Spinal cord (tissue), 10 donors: Measurements from ENCODE around the gene RAD51AP2. TPM values are rescaled to one million over a fixed set of nuclear protein-coding genes. Genes with fewer than 3 reads are reported as not detected.
A peak's percentile ranks its signal among the peaks of the same experiment; 100 is the strongest.
"Not testable (repeated sequence)": the region's sequence is repeated elsewhere in the genome, so short reads cannot be mapped to it uniquely, and the experiment has no call there.

Source experiments
- DNase-seq, 6 donors: peaks; one replicate each; pipeline versions ENCODE4 v3.0.0 to v3.0.0-alpha.2; 2013 to 2015; ENCODE audit warnings: low spot score in 6 of 6, low read depth in 4 of 6
- H3K27ac ChIP-seq: one replicate; pipeline ENCODE4 v1.5.1; 2013; ENCODE audit warnings: low read depth, low read length, control low read depth
- H3K27me3 ChIP-seq: one replicate; pipeline ENCODE4 v1.6.1; 2013; ENCODE audit warnings: low read length; ENCODE audit not compliant: control insufficient read depth, insufficient read depth
- H3K36me3 ChIP-seq: one replicate; pipeline ENCODE4 v1.6.1; 2013; ENCODE audit warnings: low read length; ENCODE audit not compliant: control insufficient read depth, insufficient read depth
- H3K4me1 ChIP-seq: one replicate; pipeline ENCODE4 v1.6.1; 2013; ENCODE audit warnings: low read length; ENCODE audit not compliant: control insufficient read depth, insufficient read depth
- H3K4me3 ChIP-seq: one replicate; pipeline ENCODE4 v1.5.1; 2013; ENCODE audit warnings: low read depth, low read length, control low read depth
- H3K9me3 ChIP-seq: one replicate; pipeline ENCODE4 v1.6.1; 2013; ENCODE audit warnings: low read length; ENCODE audit not compliant: control insufficient read depth, insufficient read depth
- WGBS: methylation state at CpG from one replicate; pipeline ENCODE4 v1.1.5; 2013; ENCODE audit warnings: missing lambda C conversion rate; ENCODE audit not compliant: insufficient coverage; 5-methylcytosine and 5-hydroxymethylcytosine counted together
- polyA plus RNA-seq, 2 donors: library from polyadenylated mRNA; unstranded; fragments of 120-200 nt; gene quantifications; one replicate each; pipeline ENCODE4 v1.2.1, GENCODE V29; 2013; ENCODE audit not compliant: insufficient read length in 2 of 2
- total RNA-seq, 2 donors: library from RNA; depleted of rRNA in 1 of 2; stranded (reverse); fragments of 120-200 nt in 1 of 2; fragments of >200 nt in 1 of 2; gene quantifications; one replicate each; pipeline versions ENCODE4 v1.2.3 to v1.2.4, GENCODE V29; 2013 to 2014
- donor health status: healthy.

RAD51AP2 gene
- total and polyA plus RNA-seq, 4 donors = 0.22 to 1.1 (median 0.72) TPM

DNA sequence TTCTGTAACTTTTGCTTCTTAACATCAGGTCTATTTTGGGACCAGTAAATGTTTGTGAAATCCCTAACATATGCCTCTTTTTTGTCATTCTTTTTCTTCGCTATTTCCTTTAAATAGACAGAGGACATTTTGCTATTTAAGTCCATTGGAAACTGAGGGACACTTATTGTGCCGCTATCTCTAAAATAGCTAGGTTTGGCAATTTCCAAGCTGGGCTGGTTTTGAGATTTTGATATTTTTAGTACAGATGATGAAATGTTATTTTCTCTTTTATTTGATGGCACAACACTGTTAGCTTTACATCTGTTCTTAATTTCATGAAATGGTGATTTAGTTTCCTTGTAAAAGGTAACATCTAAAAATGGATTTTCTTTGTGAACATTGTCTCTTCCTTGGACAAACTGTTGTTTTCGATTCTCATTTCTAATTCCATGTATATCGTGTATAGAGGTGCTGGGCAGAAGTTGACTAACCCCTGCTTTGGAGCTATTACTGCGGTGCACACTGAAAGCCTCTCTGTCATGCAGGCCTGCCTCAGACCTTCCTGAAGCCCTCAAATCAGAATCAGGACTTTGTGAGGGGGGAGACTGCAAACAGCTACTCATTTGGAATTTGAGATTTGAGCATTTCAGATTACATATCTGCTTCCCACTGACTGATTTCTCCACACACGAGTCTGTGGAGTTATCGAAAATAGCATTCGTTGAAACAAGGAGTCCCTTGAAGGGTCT, 594 bp downstream of the RAD51AP2 start:
- Histone ChIP-seq H3K36me3 (no peaks in the 10 kb centered on the region), H3K27ac (peak overlapping the region; percentile 71), H3K4me3 (peak overlapping the region; percentile 56), H3K4me1 (no peaks in the 10 kb centered on the region), H3K9me3 (no peaks in the 10 kb centered on the region), H3K27me3 (no peaks in the 10 kb centered on the region)
- DNase-seq = peak in 1 of 6 donors; percentile 26
- 100% methylated on average over 1 of the region's 8 CpGs for WGBS

DNA sequence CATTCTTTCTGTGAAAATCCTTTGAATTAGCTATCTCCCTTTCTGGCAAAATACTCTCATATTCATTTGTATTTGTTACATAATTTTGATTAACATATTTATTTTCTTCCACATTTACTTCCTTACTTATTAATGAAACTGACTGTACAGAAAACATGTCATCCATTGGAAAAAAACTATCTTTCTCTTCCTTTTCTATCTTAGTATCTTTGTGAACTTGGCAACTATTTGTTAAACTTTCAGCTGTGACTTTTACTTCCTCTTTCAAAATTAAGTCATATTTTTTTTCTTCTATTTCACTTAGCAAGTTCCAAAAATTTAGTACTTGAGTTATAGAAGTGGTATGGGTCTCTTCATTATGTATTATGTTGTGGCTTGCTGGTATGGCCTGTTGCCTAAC, 2.6 kb downstream of the RAD51AP2 start:
- no peaks in the 10 kb centered on the region for H3K27me3 ChIP-seq
- H3K4me3 ChIP-seq = no peak overlapping the region
- H3K4me1 ChIP-seq = no peaks in the 10 kb centered on the region
- no peak for DNase-seq
- H3K36me3 ChIP-seq = no peaks in the 10 kb centered on the region
- no peaks in the 10 kb centered on the region for H3K9me3 ChIP-seq
- H3K27ac ChIP-seq = no peak overlapping the region

DNA sequence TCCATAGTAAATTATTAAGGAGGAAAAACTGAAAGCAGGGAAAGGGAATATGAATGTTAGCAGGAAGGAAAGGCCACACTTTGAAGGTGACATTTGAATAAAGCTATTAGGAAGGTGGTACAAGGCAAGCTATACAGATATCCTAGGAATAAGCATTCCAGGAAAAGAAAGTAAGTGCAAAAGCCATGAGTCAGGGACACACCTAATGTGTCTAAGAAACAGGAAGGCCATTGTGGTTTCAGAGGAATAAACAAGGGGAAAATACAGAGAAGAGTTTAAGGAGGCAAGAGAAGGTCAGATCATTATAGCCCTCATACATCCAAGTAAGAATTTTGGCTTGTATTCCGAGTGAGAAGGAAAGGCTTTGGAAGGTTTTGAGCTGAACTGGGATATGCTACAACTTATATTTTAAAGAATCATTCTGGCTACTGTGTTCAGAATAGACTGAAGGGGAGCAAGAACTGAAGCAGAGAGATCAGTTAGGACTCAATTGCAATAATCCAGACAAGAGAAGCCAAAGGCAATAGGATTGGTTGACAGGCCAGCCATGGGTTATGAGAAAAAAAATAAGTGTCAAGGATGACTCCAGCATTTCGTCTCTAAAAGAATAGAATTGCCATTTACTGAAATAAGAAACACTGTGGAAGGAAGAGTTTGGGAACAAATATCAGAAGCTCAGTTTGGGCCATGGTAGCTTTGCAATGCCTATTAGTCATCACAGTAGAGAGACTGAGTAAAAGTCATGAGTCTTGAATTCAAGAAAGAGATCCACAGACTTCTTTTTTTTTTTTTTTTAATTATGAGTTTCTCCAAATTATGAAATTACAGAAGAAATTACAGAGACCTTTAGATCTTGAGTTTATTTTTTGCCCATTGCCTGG, 11.3 kb downstream of the RAD51AP2 start:
- no peaks in the 10 kb centered on the region for H3K4me1 ChIP-seq
- no peaks in the 10 kb centered on the region for H3K36me3 ChIP-seq
- H3K27me3 ChIP-seq = no peaks in the 10 kb centered on the region
- no CpG with 5 or more reads among the region's 2 CpGs for WGBS
- no peak overlapping the region for H3K27ac ChIP-seq
- no peaks in the 10 kb centered on the region for H3K9me3 ChIP-seq
- DNase-seq = no peak
- no peak overlapping the region for H3K4me3 ChIP-seq

DNA sequence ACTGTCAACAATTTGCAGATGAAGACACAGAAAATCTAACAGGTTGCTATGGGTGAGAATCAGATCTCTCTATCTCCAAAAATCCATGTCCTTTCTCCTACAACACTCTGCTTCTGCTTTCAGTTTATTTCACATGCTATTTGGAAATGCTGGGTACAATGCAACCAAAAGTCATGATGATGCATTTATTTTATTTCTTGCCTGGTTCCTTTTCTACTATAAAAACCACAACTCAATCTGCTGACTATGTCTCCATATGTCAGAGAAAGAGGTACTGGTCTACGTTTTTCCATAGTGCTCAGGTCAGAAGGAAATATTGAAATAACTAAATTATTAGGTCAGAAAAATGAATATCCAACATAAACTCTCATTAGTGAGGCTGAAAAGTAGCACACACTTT, 20.5 kb downstream of the RAD51AP2 start:
- no peaks in the 10 kb centered on the region for H3K4me1 ChIP-seq
- no peaks in the 10 kb centered on the region for H3K9me3 ChIP-seq
- H3K27ac ChIP-seq = no peak overlapping the region
- no peak overlapping the region for H3K4me3 ChIP-seq
- no CpG with 5 or more reads among the region's 1 CpG for WGBS
- H3K36me3 ChIP-seq = no peaks in the 10 kb centered on the region
- H3K27me3 ChIP-seq = no peaks in the 10 kb centered on the region
- DNase-seq = no peak

DNA sequence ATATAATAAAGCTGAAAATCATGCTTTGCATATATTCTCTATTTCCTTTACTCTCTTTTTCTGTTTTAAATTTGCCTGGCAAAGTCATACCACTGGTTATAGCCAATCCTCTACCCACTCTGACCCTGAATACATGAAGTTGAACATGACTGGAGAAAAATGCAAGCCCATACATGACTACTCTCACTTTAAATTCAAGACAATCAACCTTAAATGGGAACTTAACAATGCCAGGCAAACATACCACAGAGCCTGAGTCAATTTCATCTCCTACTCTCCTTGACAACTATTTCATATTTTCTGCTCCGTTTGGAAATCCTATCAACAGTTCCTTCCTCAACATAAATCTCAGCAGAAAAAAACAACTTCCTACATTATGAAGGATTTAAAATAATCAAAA, 22.6 kb downstream of the RAD51AP2 start:
- Histone ChIP-seq H3K4me1 (no peaks in the 10 kb centered on the region), H3K36me3 (no peaks in the 10 kb centered on the region), H3K4me3 (no peak overlapping the region)

DNA sequence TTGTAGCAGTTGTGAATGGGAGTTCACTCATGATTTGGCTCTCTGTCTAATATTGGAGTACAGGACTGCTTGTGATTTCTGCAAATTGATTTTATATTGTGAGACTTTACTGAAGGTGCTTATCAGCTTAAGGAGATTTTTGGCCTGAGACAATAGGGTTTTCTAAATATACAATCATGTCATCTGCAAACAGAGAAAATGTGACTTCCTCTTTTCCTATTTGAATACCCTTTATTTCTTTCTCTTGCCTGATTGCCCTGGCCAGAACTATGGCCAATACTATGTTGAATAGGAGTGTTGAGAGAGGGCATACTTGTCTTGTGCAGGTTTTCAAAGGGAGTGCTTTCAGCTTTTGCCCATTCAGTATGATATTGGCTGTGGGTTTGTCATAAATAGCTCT, 28.1 kb downstream of the RAD51AP2 start:
- not testable (repeated sequence) for H3K36me3 ChIP-seq, H3K27me3 ChIP-seq, DNase-seq, H3K4me1 ChIP-seq, H3K27ac ChIP-seq, H3K9me3 ChIP-seq, H3K4me3 ChIP-seq

More for the DNA sequence above, 22.6 kb downstream of the RAD51AP2 start:
- 100% methylated on average over 1 of the region's 1 CpG for WGBS
- Histone ChIP-seq H3K27ac (no peak overlapping the region), H3K9me3 (no peaks in the 10 kb centered on the region), H3K27me3 (no peaks in the 10 kb centered on the region)
- DNase-seq = no peak

DNA sequence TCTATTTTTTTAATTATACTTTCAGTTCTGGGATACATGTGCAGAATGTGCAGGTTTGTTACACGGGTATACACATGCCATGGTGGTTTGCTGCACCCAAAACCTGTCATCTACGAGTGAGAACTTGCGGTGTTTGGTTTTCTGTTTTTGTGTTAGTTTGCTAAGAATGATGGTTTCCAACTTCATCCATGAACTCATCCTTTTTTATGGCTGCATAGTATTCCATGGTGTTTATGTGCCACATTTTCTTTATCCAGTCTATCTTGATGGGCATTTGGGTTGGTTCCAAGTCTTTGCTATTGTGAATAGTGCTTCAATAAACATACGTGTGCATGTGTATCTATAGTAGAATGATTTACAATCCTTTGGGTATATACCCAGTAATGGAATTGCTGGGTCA, 29.6 kb downstream of the RAD51AP2 start:
- not testable (repeated sequence) for H3K4me3 ChIP-seq, H3K27me3 ChIP-seq, H3K9me3 ChIP-seq, H3K4me1 ChIP-seq, DNase-seq, H3K27ac ChIP-seq, H3K36me3 ChIP-seq
- 100% methylated on average over 3 of the region's 4 CpGs for whole genome bisulfite sequencing

DNA sequence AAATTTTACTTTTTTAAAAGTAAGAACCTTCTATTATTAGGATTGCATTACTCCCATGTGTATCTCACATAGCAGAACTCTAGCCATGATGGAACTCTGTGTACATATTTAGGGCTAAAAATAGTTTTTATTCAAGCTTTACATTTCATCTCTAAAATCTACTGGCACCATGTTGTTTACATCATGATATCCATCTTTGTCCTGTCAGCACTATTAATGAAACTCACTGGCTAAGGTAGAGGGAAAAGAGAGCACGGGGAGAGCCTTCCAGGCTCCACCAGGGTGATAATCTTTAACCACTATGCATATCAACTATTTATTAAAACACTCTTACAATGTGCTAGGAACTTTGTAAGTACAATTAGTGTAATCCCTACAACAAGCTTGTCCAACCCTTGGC, 34.7 kb downstream of the RAD51AP2 start:
- Histone ChIP-seq H3K4me3 (no peak overlapping the region), H3K9me3 (no peaks in the 10 kb centered on the region), H3K4me1 (no peaks in the 10 kb centered on the region), H3K27ac (no peak overlapping the region), H3K27me3 (no peaks in the 10 kb centered on the region), H3K36me3 (no peaks in the 10 kb centered on the region)
- no peak for DNase-seq
- no CpG with 5 or more reads among the region's 1 CpG for whole genome bisulfite sequencing

DNA sequence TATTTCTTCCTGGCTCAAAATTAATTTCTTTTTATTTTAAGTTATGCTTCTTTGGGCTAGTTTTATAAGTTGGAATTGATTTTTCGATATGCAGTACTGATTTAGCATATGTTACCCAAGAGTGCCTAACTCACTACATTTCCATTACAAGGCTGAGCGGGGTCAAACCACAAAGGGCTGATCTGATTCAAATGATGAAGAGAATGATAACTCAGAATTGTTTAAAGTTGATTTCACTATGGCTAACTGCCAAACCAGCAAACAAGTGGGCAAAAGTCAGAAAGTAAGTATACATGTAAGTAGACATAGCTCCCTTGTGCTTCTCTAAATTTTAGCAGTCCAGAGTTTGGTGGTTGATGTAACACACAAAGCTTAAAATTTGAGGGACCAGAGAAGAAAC, 35.6 kb downstream of the RAD51AP2 start:
- Histone ChIP-seq H3K27ac (no peak overlapping the region), H3K4me1 (no peaks in the 10 kb centered on the region), H3K9me3 (no peaks in the 10 kb centered on the region), H3K36me3 (no peaks in the 10 kb centered on the region), H3K27me3 (no peaks in the 10 kb centered on the region), H3K4me3 (no peak overlapping the region)
- no CpG with 5 or more reads among the region's 2 CpGs for WGBS
- no peak for DNase-seq

DNA sequence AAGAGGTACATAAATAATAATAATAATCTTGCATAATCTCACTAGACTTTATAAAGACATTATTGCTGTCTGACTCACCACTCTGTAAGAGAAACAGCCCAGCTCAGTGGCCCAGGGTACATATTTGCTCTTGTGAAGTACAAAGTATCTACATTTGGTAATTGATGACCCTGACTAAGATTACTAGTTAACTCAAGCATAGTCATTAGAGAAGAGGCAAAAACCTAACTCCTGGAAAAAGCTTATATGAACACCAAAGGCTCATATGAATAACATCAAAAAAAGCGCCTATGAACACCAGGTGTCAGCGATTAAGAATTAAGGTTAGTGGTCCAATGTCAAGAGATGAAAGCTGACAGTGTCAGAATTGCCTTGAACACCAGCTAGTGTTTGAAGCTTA, 38.4 kb downstream of the RAD51AP2 start:
- no CpG with 5 or more reads among the region's 2 CpGs for WGBS
- Histone ChIP-seq H3K4me1 (no peaks in the 10 kb centered on the region), H3K4me3 (no peak overlapping the region), H3K27me3 (no peaks in the 10 kb centered on the region), H3K9me3 (no peaks in the 10 kb centered on the region), H3K36me3 (no peaks in the 10 kb centered on the region), H3K27ac (no peak overlapping the region)
- no peak for DNase-seq
